Measurements from ENCODE around the gene DUOX2. TPM values are rescaled to one million over a fixed set of nuclear protein-coding genes. Genes with fewer than 3 reads are reported as not detected.

The DUOX2 gene
- total RNA-seq, 1 experiment from 2014 or later: 0.44 TPM

GRCh38 chr15:45118131-45118588 lies 4.2 kb upstream of the DUOX2 start:
- H4K20me1 ChIP-seq (ENCODE audit: insufficient read depth): no peaks in the 10 kb centered on the region
- H3K79me2 ChIP-seq (ENCODE audit: insufficient read depth, low read length): no peaks in the 10 kb centered on the region
- no peak overlapping the region for H3K27ac ChIP-seq (ENCODE audit: low read depth, low read length)
- H2AFZ ChIP-seq (ENCODE audit: low read depth, low read length, poor library complexity, severe bottlenecking): no peak overlapping the region
- H3K9me3 ChIP-seq (ENCODE audit: control insufficient read depth in 1 of 2, insufficient read depth in 1 of 2, low read depth in 1 of 2, low read length in 2 of 2): no peaks in the 10 kb centered on the region
- H3K4me1 ChIP-seq (ENCODE audit: control insufficient read depth in 1 of 2, insufficient read depth in 2 of 2, low read length in 2 of 2): peaks cover 2 to 16% of the 10 kb centered on the region in 2 experiments; a peak in 3 of 4 replicates
- ChIA-PET RAD21 (ENCODE audit: low non-redundant PET in 1 of 2, low total read pairs in 2 of 2, uncharacterized antibody in 2 of 2, unreplicated experiment in 2 of 2) (interaction anchor here (0.6 to 1.1 kb wide), 2 partner anchors 9 kb away, joined by 3 to 4 read pairs; no protein-coding TSS in a partner anchor), POLR2A (interaction anchor here (1.4 kb wide), 1 partner anchor 12 kb away, joined by 3 read pairs; the partner anchor contains the start of gene DUOX1), CTCF (interaction anchor here (0.5 to 1.9 kb wide), 27 partner anchors 9 to 476 kb away, joined by 3 to 60 read pairs (median 6); partner anchors contain the start of genes DUOX1 and DUOXA1)
- DNase-seq (ENCODE audit: low read depth, low spot score): peak; percentile 75
- no peak overlapping the region for H3K4me3 ChIP-seq (replicated peaks in 1 of 2; ENCODE audit: low read depth in 1 of 2, low read length in 2 of 2)
- no peaks in the 10 kb centered on the region for H3K36me3 ChIP-seq (ENCODE audit: control insufficient read depth in 1 of 2, insufficient read depth in 2 of 2, low read length in 2 of 2)
- H3K9ac ChIP-seq (ENCODE audit: low read length): no peak overlapping the region
- H3K27me3 ChIP-seq (ENCODE audit: insufficient read depth, low read length): no peaks in the 10 kb centered on the region
- no peak for TF ChIP-seq CBX3 (IDR thresholded peaks at IDR 0.05; ENCODE audit: low read depth)
- TF ChIP-seq SRF (IDR thresholded peaks at IDR 0.05; ENCODE audit: low read depth): no peak
- no peak for TF ChIP-seq ZFX (IDR thresholded peaks at IDR 0.05)
- TF ChIP-seq ELF1 (IDR thresholded peaks at IDR 0.05; ENCODE audit: borderline replicate concordance, low read depth): no peak
- TF ChIP-seq EZH2 (IDR thresholded peaks at IDR 0.05): no peak
- no peak for TF ChIP-seq POLR2A (IDR thresholded peaks at IDR 0.05; ENCODE audit: borderline replicate concordance, extremely low read depth, insufficient read depth, insufficient read length)
- TF ChIP-seq RAD21 (IDR thresholded peaks at IDR 0.05; ENCODE audit: low read depth): peak; percentile 79
- TF ChIP-seq SP1 (IDR thresholded peaks at IDR 0.05; ENCODE audit: low read depth): no peak
- TF ChIP-seq SIN3A (IDR thresholded peaks at IDR 0.05; ENCODE audit: low read depth): no peak
- TF ChIP-seq CEBPB (IDR thresholded peaks at IDR 0.05; ENCODE audit: low read depth): no peak
- TF ChIP-seq ZBTB33 (IDR thresholded peaks at IDR 0.05; ENCODE audit: extremely low read depth, insufficient replicate concordance, low read length): no peak
- no peak for TF ChIP-seq ZNF274 (IDR thresholded peaks at IDR 0.05; ENCODE audit: low read depth, low read length)
- TF ChIP-seq CTCF (IDR thresholded peaks at IDR 0.05 in 2 of 3, conservative IDR thresholded peaks at IDR 0.05 in 1 of 3; ENCODE audit: borderline replicate concordance in 1 of 3, insufficient read depth in 1 of 3, low read depth in 2 of 3, low read length in 2 of 3): peak; percentile 99 to 100 (median 99)
- no peak for TF ChIP-seq FOSL1 (IDR thresholded peaks at IDR 0.05; ENCODE audit: low read depth)
- BruUV-seq (replicated peaks): no TSS peak
- H3K4me2 ChIP-seq (ENCODE audit: low read length): peak overlapping the region; percentile 34
- ATAC-seq: peak; percentile 99
- H3K9me2 ChIP-seq (ENCODE audit: insufficient read depth): no peaks in the 10 kb centered on the region
- intact Hi-C loops (cut with micrococcal nuclease): no loop called here

All from HCT116 (cell line).